GM21529 (cell line): ENCODE measurements around the gene GTF2IRD2.
"Not testable (repeated sequence)": the region's sequence is repeated elsewhere in the genome, so short reads cannot be mapped to it uniquely, and the experiment has no call there.

ENCODE experiments used
- ATAC-seq: cut with Tn5 transposase; IDR thresholded peaks from one replicate; pipeline ENCODE4 v1.9.1; 2021; ENCODE audit not compliant: unreplicated experiment

The GTF2IRD2 gene

GRCh38 chr7:74788369-74789150, 62.8 kb downstream of the GTF2IRD2 start:
- peak; percentile 88 for ATAC-seq

- ATAC-seq: not testable (repeated sequence)
Measured at GRCh38 chr7:74783595-74783994, 67.8 kb downstream of the GTF2IRD2 start.

GRCh38 chr7:74781746-74782145, 69.7 kb downstream of the GTF2IRD2 start:
- ATAC-seq: not testable (repeated sequence)

- not testable (repeated sequence) for ATAC-seq
Measured at GRCh38 chr7:74779053-74779452, 72.4 kb downstream of the GTF2IRD2 start.

GRCh38 chr7:74775111-74775510, 76.3 kb downstream of the GTF2IRD2 start:
- ATAC-seq: peak; percentile 32

GRCh38 chr7:74773760-74774750, 77.3 kb downstream of the GTF2IRD2 start, which contains the start of gene NCF1:
Gene NCF1, plus strand, starts transcription at chr7:74774011. Its CDS starts 21 bp downstream, at chr7:74774032.
- ATAC-seq: peak; percentile 84

GRCh38 chr7:74772093-74772492, 79.3 kb downstream of the GTF2IRD2 start:
- not testable (repeated sequence) for ATAC-seq

- not testable (repeated sequence) for ATAC-seq
Measured at GRCh38 chr7:74770062-74770461, 81.3 kb downstream of the GTF2IRD2 start.

- ATAC-seq: not testable (repeated sequence)
Measured at GRCh38 chr7:74766991-74767390, 84.4 kb downstream of the GTF2IRD2 start.

GRCh38 chr7:74766509-74766908, 84.9 kb downstream of the GTF2IRD2 start:
- peak; percentile 37 for ATAC-seq

GRCh38 chr7:74765205-74765918, 86.0 kb downstream of the GTF2IRD2 start:
- peak; percentile 29 for ATAC-seq

- not testable (repeated sequence) for ATAC-seq
Measured at GRCh38 chr7:74758982-74759381, 92.4 kb downstream of the GTF2IRD2 start.

GRCh38 chr7:74758268-74758667, 93.1 kb downstream of the GTF2IRD2 start:
- not testable (repeated sequence) for ATAC-seq

GRCh38 chr7:74756673-74757072, 94.7 kb downstream of the GTF2IRD2 start:
- ATAC-seq: not testable (repeated sequence)

GRCh38 chr7:74753921-74754482, 97.4 kb downstream of the GTF2IRD2 start:
- ATAC-seq: not testable (repeated sequence)
